SK-N-SH (cell line): ENCODE measurements around the gene SLC15A2. TPM values are rescaled to one million over a fixed set of nuclear protein-coding genes. Genes with fewer than 3 reads are reported as not detected.

ENCODE experiments used
- CTCF ChIA-PET: fragments of 300-600, 350-600 bp; formaldehyde crosslinking; extraction: SDS; loops from one replicate; lab custom pipeline; 2021; lab: Yijun Ruan, JAX
- POLR2A ChIA-PET: fragments of 350-600 bp; sonication (Branson Sonifier 250); formaldehyde crosslinking; extraction: SDS; loops from one replicate; lab custom pipeline; 2020; ENCODE audit warnings: antibody characterized with exemption, inconsistent platforms; lab: Yijun Ruan, JAX
- DNase-seq: peaks from one replicate; pipeline ENCODE4 v3.0.0; 2012
- H2AFZ ChIP-seq: fragments of 200-600 bp; sonication (generic); 2 replicates; pipeline ENCODE4 v1.8.1; 2016; ENCODE audit warnings: antibody characterized with exemption, mild to moderate bottlenecking, low read depth
- H3F3A ChIP-seq: fragments of 200-600 bp; sonication (generic); replicated peaks from 2 replicates; pipeline ENCODE3; 2016; ENCODE audit warnings: antibody characterized with exemption, mild to moderate bottlenecking; ENCODE audit not compliant: insufficient read depth
- H3K27ac ChIP-seq, 2 experiments: fragments of 200-500 bp in 1 of 2; fragments of 200-600 bp in 1 of 2; sonication (Bioruptor generic) in 1 of 2; sonication (generic), shearing (Covaris generic) in 1 of 2; 2 replicates each; pipeline versions ENCODE4 v1.5.1 to v1.6.1; 2014 to 2016; ENCODE audit warnings: low read depth in 2 of 2, inconsistent platforms in 1 of 2, low read length in 1 of 2, mild to moderate bottlenecking in 1 of 2, mixed read lengths in 1 of 2
- H3K27me3 ChIP-seq: fragments of 200-600 bp; sonication (generic), shearing (Covaris generic); 2 replicates; pipeline ENCODE4 v1.6.1; 2016; ENCODE audit warnings: mixed run types; ENCODE audit not compliant: insufficient read depth
- H3K36me3 ChIP-seq, 2 experiments: fragments of 200-500 bp in 1 of 2; fragments of 200-600 bp in 1 of 2; sonication (Bioruptor generic) in 1 of 2; sonication (generic) in 1 of 2; replicated peaks in 1 of 2; 2 replicates each; pipeline versions ENCODE3 to v1.5.1; 2014 to 2016; ENCODE audit warnings: low read length in 1 of 2, mild to moderate bottlenecking in 1 of 2; ENCODE audit not compliant: insufficient read depth in 2 of 2, control insufficient read depth in 1 of 2
- H3K4me1 ChIP-seq, 2 experiments: fragments of 200-500 bp in 1 of 2; fragments of 200-600 bp in 1 of 2; sonication (Bioruptor generic) in 1 of 2; sonication (generic), shearing (Covaris generic) in 1 of 2; 2 replicates each; pipeline versions ENCODE4 v1.5.1 to v1.6.1; 2014 to 2016; ENCODE audit warnings: low read depth in 1 of 2, low read length in 1 of 2, mixed run types in 1 of 2; ENCODE audit not compliant: insufficient read depth in 2 of 2, control insufficient read depth in 1 of 2
- H3K4me2 ChIP-seq: fragments of 200-600 bp; sonication (generic), shearing (Covaris generic); 2 replicates; pipeline ENCODE4 v1.6.1; 2017; ENCODE audit warnings: mixed run types
- H3K4me3 ChIP-seq, 2 experiments: fragments of 200-500 bp in 1 of 2; fragments of 200-600 bp in 1 of 2; sonication (Bioruptor generic) in 1 of 2; sonication (generic), shearing (Covaris generic) in 1 of 2; 2 replicates each; pipeline versions ENCODE4 v1.5.1 to v1.8.1; 2014 to 2016; ENCODE audit warnings: low read depth in 2 of 2, inconsistent platforms in 1 of 2, low read length in 1 of 2, mild to moderate bottlenecking in 1 of 2, mixed read lengths in 1 of 2, moderate library complexity in 1 of 2
- H3K79me2 ChIP-seq: fragments of 200-600 bp; sonication (generic); 2 replicates; pipeline ENCODE4 v1.8.1; 2017; ENCODE audit warnings: mild to moderate bottlenecking; ENCODE audit not compliant: insufficient read depth
- H3K9ac ChIP-seq: fragments of 200-600 bp; sonication (generic); 2 replicates; pipeline ENCODE4 v1.6.1; 2017; ENCODE audit warnings: mixed run types
- H3K9me2 ChIP-seq: fragments of 200-600 bp; sonication (generic); 2 replicates; pipeline ENCODE4 v1.6.1; 2017; ENCODE audit warnings: mixed run types
- H3K9me3 ChIP-seq: fragments of 200-600 bp; sonication (generic); 2 replicates; pipeline ENCODE4 v1.6.1; 2017; ENCODE audit warnings: mixed run types, mild to moderate bottlenecking, moderate library complexity
- H4K20me1 ChIP-seq: fragments of 200-600 bp; sonication (generic); 2 replicates; pipeline ENCODE4 v1.6.1; 2017; ENCODE audit warnings: mild to moderate bottlenecking, mixed run types; ENCODE audit not compliant: insufficient read depth
- CTCF ChIP-seq: fragments of 200-600 bp; sonication (generic); IDR thresholded peaks from 2 replicates; pipeline ENCODE4 v1.6.1; 2017; ENCODE audit warnings: antibody characterized with exemption, mild to moderate bottlenecking, moderate library complexity
- EP300 ChIP-seq, 2 experiments: IDR thresholded peaks; 2 replicates each; pipeline versions ENCODE4 v1.4.0 to v1.6.1; 2012; ENCODE audit warnings: borderline replicate concordance in 1 of 2, low read depth in 1 of 2, low read length in 1 of 2
- EZH2phosphoT487 ChIP-seq: fragments of 200-600 bp; sonication (generic); IDR thresholded peaks from 2 replicates; pipeline ENCODE4 v1.6.1; 2017; ENCODE audit warnings: low read depth, mixed run types, mild to moderate bottlenecking, antibody characterized with exemption, moderate library complexity, borderline replicate concordance
- FOSL2 ChIP-seq: IDR thresholded peaks from 2 replicates; pipeline ENCODE4 v1.4.0; 2012; ENCODE audit warnings: low read depth, mild to moderate bottlenecking, moderate library complexity, borderline replicate concordance
- FOXJ3 ChIP-seq: sonication (generic); formaldehyde crosslinking; IDR thresholded peaks from 2 replicates; pipeline ENCODE4 v1.5.1; 2020; ENCODE audit warnings: mild to moderate bottlenecking, missing genetic modification reagents
- GABPA ChIP-seq: IDR thresholded peaks from 2 replicates; pipeline ENCODE4 v1.4.0; 2012; ENCODE audit warnings: low read depth, mild to moderate bottlenecking
- JUND ChIP-seq: IDR thresholded peaks from 2 replicates; pipeline ENCODE4 v1.4.0; 2012
- MEF2A ChIP-seq: IDR thresholded peaks from 2 replicates; pipeline ENCODE4 v1.4.0; 2012; ENCODE audit warnings: low read depth, borderline replicate concordance
- MXI1 ChIP-seq: IDR thresholded peaks from 2 replicates; pipeline ENCODE4 v1.6.1; 2012; ENCODE audit warnings: mild to moderate bottlenecking, low read depth, low read length, improper control_type of control experiment
- NRF1 ChIP-seq: IDR thresholded peaks from 2 replicates; pipeline ENCODE4 v1.6.1; 2012; ENCODE audit warnings: low read depth, mild to moderate bottlenecking, low read length
- POLR2AphosphoS5 ChIP-seq: IDR thresholded peaks from 2 replicates; pipeline ENCODE4 v1.6.1; 2012; ENCODE audit warnings: low read depth, low read length
- RAD21 ChIP-seq: IDR thresholded peaks from 2 replicates; pipeline ENCODE4 v1.6.1; 2012; ENCODE audit warnings: mild to moderate bottlenecking, low read length
- RCOR1 ChIP-seq: fragments of 150-350 bp; IDR thresholded peaks from 2 replicates; pipeline ENCODE4 v1.6.1; 2017; ENCODE audit warnings: antibody characterized with exemption, low read length
- REST ChIP-seq: IDR thresholded peaks from 2 replicates; pipeline ENCODE4 v1.6.1; 2012; ENCODE audit warnings: mild to moderate bottlenecking, low read depth, low read length, moderate library complexity
- RXRA ChIP-seq: IDR thresholded peaks from 2 replicates; pipeline ENCODE4 v1.4.0; 2012; ENCODE audit warnings: low read depth, mild to moderate bottlenecking, borderline replicate concordance
- SIN3A ChIP-seq: IDR thresholded peaks from 2 replicates; pipeline ENCODE4 v1.6.1; 2012; ENCODE audit warnings: low read depth, mild to moderate bottlenecking, low read length, moderate library complexity, borderline replicate concordance
- SMC3 ChIP-seq: IDR thresholded peaks from 2 replicates; pipeline ENCODE4 v1.6.1; 2012; ENCODE audit warnings: low read depth, low read length, improper control_type of control experiment
- TAF1 ChIP-seq: IDR thresholded peaks from 2 replicates; pipeline ENCODE4 v1.6.1; 2012; ENCODE audit warnings: low read depth, mild to moderate bottlenecking, low read length, moderate library complexity, borderline replicate concordance
- TEAD4 ChIP-seq: IDR thresholded peaks from 2 replicates; pipeline ENCODE4 v1.4.0; 2012; ENCODE audit warnings: mild to moderate bottlenecking, borderline replicate concordance; ENCODE audit not compliant: insufficient read depth
- USF1 ChIP-seq: IDR thresholded peaks from 2 replicates; pipeline ENCODE4 v1.4.0; 2012; ENCODE audit warnings: low read depth, borderline replicate concordance
- USF2 ChIP-seq: fragments of 150-350 bp; IDR thresholded peaks from 2 replicates; pipeline ENCODE4 v1.6.1; 2017; ENCODE audit warnings: antibody characterized with exemption, low read length, low read depth, borderline replicate concordance
- WGBS: methylation state at CpG from one replicate; pipeline ENCODE4 v1.1.6; 2017; ENCODE audit warnings: low lambda C conversion rate; 5-methylcytosine and 5-hydroxymethylcytosine counted together
- polyA plus RNA-seq, 3 experiments: library from polyadenylated mRNA; depleted of rRNA; stranded (reverse); fragments of >200 nt; gene quantifications; 2 replicates each; pipeline ENCODE4 v1.2.3, GENCODE V29; 2012

Gene SLC15A2
- polyA plus RNA-seq, 1 of the 3 experiments (the other 2 are of a cell fraction): 0.10 TPM

GRCh38 chr3:121962443-121962842 is 68.2 kb downstream of the SLC15A2 start:
- CTCF ChIA-PET: interaction anchor here (2.0 kb wide), 1 partner anchor 33 kb away, joined by 6 read pairs; no protein-coding TSS in a partner anchor
- H3K4me3 ChIP-seq: no peak overlapping the region
- no peaks in the 10 kb centered on the region for H3F3A ChIP-seq
- H3K27me3 ChIP-seq: no peaks in the 10 kb centered on the region
- H3K4me1 ChIP-seq: no peaks in the 10 kb centered on the region
- no peaks in the 10 kb centered on the region for H3K9me3 ChIP-seq
- H3K36me3 ChIP-seq: no peaks in the 10 kb centered on the region
- no peak overlapping the region for H3K9ac ChIP-seq
- TF ChIP-seq MEF2A: no peak
- no peak for TF ChIP-seq USF1
- TF ChIP-seq JUND: no peak
- no peak for TF ChIP-seq FOSL2
- TF ChIP-seq TEAD4: no peak
- no peak for TF ChIP-seq NRF1
- TF ChIP-seq TAF1: no peak
- TF ChIP-seq REST: no peak
- TF ChIP-seq EZH2phosphoT487: no peak
- no peak for TF ChIP-seq MXI1
- TF ChIP-seq EP300 (IDR thresholded peaks at IDR 0.05; ENCODE audit: borderline replicate concordance in 1 of 2, low read depth in 1 of 2, low read length in 1 of 2): no peak
- TF ChIP-seq GABPA: no peak
- no peak for TF ChIP-seq RCOR1
- TF ChIP-seq, all 33 proteins: peak for 0
- H3K79me2 ChIP-seq: no peaks in the 10 kb centered on the region
- H2AFZ ChIP-seq: no peak overlapping the region
- POLR2A ChIA-PET: no interaction called here
- no peaks in the 10 kb centered on the region for H3K9me2 ChIP-seq
- no peak overlapping the region for H3K4me2 ChIP-seq
- no peak overlapping the region for H3K27ac ChIP-seq
- H4K20me1 ChIP-seq: no peaks in the 10 kb centered on the region
- no peak for DNase-seq

GRCh38 chr3:121963608-121964007 is 69.4 kb downstream of the SLC15A2 start:
- CTCF ChIA-PET: interaction anchor here (0.6 to 2.0 kb wide), 2 partner anchors 32 to 593 kb away, joined by 3 to 6 read pairs; no protein-coding TSS in a partner anchor
- WGBS: 0% methylated on average over 1 of the region's 1 CpG
- H3F3A ChIP-seq: no peaks in the 10 kb centered on the region
- no peak for TF ChIP-seq RAD21
- no peak for TF ChIP-seq TEAD4
- no peak for TF ChIP-seq POLR2AphosphoS5
- no peak for TF ChIP-seq RXRA
- no peak for TF ChIP-seq FOXJ3 (CRISPR knock-in tag)
- no peak for TF ChIP-seq JUND
- TF ChIP-seq SMC3: no peak
- no peak for TF ChIP-seq CTCF
- TF ChIP-seq SIN3A: no peak
- no peak for TF ChIP-seq USF2
- TF ChIP-seq TAF1: no peak

More at GRCh38 chr3:121963608-121964007, 69.4 kb downstream of the SLC15A2 start:
- Histone ChIP-seq H3K36me3 (no peaks in the 10 kb centered on the region), H3K4me2 (no peak overlapping the region), H3K9me3 (no peaks in the 10 kb centered on the region), H3K27me3 (no peaks in the 10 kb centered on the region), H3K9me2 (no peaks in the 10 kb centered on the region), H3K4me3 (no peak overlapping the region), H4K20me1 (no peaks in the 10 kb centered on the region), H3K27ac (no peak overlapping the region), H3K9ac (no peak overlapping the region), H3K79me2 (no peaks in the 10 kb centered on the region), H3K4me1 (no peaks in the 10 kb centered on the region), H2AFZ (no peak overlapping the region)
- POLR2A ChIA-PET: no interaction called here
- DNase-seq: no peak
